Adipose tissue (tissue), 3 donors: ENCODE measurements around the gene SMIM5. TPM values are rescaled to one million over a fixed set of nuclear protein-coding genes. Genes with fewer than 3 reads are reported as not detected.
A peak's percentile ranks its signal among the peaks of the same experiment; 100 is the strongest.

Source experiments
- H3K27ac ChIP-seq: one replicate; pipeline ENCODE4 v1.5.1; 2013; ENCODE audit warnings: low read depth, low read length
- WGBS, 3 donors: extraction: QIAGEN DNeasy Blood & Tissue Kit; methylation state at CpG; one replicate each; pipeline ENCODE4 v1.1.7; 2013; 5-methylcytosine and 5-hydroxymethylcytosine counted together
- polyA plus RNA-seq, 3 donors: library from polyadenylated mRNA; stranded (reverse); fragments of 200-250 nt; gene quantifications; one replicate each; pipeline ENCODE4 v1.2.3, GENCODE V29; 2013
- donor health status: healthy with polysubstance abuse.
- donor health status: Bipolar disorder and iron deficiency.
- donor health status: healthy.

Gene SMIM5
- polyA plus RNA-seq, 3 donors: 0.67 to 1.5 (median 1.4) TPM

DNA sequence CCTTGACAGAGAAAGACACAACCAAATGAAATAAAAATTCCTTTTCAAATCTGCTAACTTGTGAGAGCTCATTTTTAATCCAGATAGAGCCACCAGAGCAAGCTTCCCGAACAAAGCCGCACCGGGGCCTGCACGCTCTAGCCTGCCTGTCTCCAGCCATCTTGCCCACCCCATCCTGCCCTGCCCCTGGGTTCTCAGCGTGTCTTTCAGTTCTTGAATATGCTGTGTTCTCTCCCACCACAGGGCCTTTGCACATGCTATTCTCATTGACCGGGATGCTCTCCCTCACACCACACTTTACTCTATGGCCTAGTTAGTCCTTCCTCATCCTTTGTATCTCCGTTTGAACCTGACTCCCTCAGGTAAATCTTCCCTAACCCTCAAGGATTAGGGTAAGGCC is 14.7 kb downstream of the SMIM5 start:
- no peak overlapping the region for H3K27ac ChIP-seq
- 98 to 99% (median 98%) methylated on average over 7 of the region's 7 CpGs for WGBS, 3 donors

DNA sequence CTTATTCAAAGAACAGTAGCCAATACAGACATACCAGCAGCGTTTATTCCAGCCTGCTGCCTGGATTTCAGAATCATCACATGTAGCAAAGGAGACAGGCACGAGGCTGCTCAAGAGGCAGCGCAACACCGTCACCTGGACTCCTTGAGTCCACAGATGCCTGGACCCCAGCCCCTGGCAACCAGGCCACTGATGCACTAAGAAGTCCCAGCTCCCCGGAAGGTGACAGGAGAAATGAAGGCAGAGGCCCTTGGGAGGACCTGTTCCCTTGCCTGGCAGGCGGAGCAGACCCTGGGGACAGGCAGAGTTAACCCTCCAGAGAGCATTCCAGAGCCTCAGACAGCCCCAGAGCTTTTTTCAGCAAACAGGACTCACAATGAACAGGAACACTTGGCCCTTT is 16.5 kb downstream of the SMIM5 start:
- H3K27ac ChIP-seq: no peak overlapping the region
- WGBS, 3 donors: 93 to 96% (median 95%) methylated on average over 6 of the region's 6 CpGs

DNA sequence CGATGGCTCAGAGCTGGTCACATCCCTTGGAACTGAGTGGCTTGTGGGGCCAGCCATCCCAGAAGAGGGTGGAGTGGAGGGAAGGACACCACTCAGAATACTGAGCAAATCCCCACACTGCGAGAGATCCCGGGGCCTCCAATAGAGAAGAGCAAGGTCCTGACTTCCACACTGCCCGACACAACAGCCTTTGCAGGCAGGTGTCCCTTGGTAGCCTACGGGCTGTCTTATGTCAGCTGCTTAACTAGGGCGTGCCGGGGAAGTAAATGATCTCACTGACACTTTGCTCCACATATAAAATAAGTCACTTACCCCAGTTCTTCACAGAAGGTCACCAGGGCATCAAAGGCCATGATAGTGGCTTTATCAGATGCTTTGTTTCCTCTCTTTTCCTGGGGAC is 17.6 kb downstream of the SMIM5 start:
- H3K27ac ChIP-seq: no peak overlapping the region
- WGBS, 3 donors: 86 to 98% (median 98%) methylated on average over 7 of the region's 7 CpGs

DNA sequence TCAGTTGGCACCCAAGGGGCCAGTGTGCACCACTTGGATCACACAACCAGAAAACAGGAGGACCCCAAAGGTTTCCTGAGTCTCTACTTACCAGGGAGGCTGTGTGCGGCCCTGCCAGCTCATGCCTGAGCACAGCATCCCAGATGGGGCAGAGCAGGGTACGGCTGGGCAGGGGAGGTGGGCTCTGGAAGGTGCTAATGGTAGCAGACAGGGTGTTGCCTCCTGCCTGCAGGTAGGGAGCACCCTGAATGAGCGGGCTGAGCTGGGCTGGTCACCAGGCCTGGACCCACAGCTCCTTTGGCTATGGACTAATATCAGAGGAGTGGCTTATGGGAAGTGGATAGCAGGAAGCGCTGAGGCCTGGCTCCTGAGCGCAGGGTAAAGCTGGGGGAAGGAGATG is 19.1 kb downstream of the SMIM5 start:
- no peak overlapping the region for H3K27ac ChIP-seq
- WGBS, 3 donors: 91 to 98% (median 93%) methylated on average over 5 of the region's 5 CpGs

DNA sequence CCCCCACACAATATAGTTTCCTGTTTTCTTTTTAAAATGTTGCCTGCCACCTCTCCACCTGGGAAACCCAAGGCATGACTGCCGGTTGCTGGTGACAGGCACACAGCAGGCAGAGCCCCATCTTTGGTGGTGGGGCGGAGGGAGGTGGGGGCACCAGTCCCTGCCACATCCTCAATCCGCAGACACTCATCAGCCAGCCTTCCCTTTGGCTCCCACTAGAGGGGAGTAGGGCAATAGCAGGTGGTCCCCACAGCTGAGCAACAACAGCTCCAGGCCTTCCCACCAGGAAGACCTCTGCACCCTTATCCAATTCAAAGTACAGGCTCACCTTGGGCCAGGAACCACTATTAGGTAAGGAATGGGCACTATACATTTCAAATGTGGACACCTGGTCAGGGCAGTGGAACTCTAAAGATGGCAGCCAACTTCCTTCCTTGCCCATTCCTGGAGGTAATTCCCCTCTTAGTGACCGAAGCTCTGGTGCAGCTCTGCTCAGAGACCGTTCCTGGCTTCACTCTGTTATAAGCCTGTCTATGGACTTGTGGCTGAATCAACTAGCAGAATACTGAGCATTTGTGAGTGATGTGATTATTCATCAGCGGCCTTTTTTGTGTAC is 19.8 kb downstream of the SMIM5 start:
- WGBS, 3 donors: 51 to 57% (median 55%) methylated on average over 6 of the region's 6 CpGs
- H3K27ac ChIP-seq: no peak overlapping the region

- whole genome bisulfite sequencing, 3 donors: 27 to 44% (median 40%) methylated on average over 2 of the region's 2 CpGs
Measured at GRCh38 chr17:75654176-75654575, 20.9 kb downstream of the SMIM5 start.

GRCh38 chr17:75658237-75658636 is 25.0 kb downstream of the SMIM5 start:
- no peak overlapping the region for H3K27ac ChIP-seq
- 79 to 81% (median 81%) methylated on average over 5 of the region's 5 CpGs for WGBS, 3 donors

More at GRCh38 chr17:75654176-75654575, 20.9 kb downstream of the SMIM5 start:
- no peak overlapping the region for H3K27ac ChIP-seq

DNA sequence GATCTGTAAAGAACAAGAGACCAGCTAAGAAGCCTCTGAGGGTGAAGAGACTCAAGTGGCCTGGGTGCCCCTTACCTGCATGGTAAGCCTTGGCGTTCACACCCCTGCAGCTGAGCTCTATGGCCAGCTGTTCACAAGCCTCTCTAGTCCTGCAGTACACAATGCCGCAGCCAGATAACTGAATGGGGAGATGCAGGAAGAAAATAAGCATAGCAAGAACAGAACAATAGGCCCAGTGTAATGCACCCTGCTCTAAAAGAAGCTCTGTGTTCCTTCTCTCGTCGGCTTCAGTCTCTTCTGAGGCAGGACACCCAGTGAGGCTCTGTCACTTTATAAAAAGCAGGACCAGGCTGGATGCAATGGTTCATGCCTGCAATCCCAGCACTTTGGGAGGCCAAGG is 28.3 kb downstream of the SMIM5 start:
- WGBS, 3 donors: 92 to 96% (median 93%) methylated on average over 4 of the region's 4 CpGs
- no peak overlapping the region for H3K27ac ChIP-seq

DNA sequence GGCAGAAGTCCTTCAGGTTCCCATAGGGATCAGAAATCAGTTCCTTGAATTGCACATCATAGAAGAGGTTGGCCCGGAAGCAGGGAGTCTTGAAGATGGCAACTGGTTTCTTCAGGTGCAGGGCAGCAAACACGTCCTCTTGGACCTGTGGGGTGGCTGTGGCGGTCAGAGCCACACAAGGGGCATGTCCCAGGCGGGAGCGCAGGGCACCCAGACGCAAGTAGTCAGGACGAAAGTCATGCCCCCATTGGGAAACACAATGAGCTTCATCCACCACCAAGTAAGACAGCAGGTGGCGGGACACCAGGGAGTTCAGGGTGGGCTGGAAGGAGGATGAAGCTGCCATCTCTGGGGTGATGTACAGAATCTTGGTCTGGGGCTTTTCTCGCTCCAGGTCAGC is 29.3 kb downstream of the SMIM5 start:
- WGBS, 3 donors: 93 to 97% (median 94%) methylated on average over 9 of the region's 9 CpGs
- H3K27ac ChIP-seq: no peak overlapping the region

GRCh38 chr17:75664099-75664549 is 30.9 kb downstream of the SMIM5 start:
- H3K27ac ChIP-seq: no peak overlapping the region
- 80 to 89% (median 89%) methylated on average over 3 of the region's 3 CpGs for WGBS, 3 donors

DNA sequence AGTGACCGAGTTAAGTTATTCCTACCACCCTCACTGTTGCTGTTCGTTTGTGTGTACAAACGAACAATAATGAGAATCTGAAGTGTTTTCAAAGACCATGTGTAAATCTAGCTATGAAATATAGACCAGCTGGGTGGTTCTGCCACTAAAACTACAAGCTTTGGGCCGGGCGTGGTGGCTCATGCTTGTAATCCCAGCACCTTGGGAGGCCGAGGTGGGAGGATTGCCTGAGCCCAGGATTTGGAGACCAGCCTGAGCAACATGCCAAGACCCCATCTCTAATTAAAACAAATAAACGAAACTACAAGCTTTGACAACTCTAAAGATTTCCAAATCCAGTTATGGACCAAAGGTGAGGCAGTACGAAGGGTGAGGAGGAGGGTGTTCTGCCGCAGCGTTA is 32.7 kb downstream of the SMIM5 start:
- WGBS, 3 donors: 85 to 87% (median 86%) methylated on average over 10 of the region's 10 CpGs
- no peak overlapping the region for H3K27ac ChIP-seq

DNA sequence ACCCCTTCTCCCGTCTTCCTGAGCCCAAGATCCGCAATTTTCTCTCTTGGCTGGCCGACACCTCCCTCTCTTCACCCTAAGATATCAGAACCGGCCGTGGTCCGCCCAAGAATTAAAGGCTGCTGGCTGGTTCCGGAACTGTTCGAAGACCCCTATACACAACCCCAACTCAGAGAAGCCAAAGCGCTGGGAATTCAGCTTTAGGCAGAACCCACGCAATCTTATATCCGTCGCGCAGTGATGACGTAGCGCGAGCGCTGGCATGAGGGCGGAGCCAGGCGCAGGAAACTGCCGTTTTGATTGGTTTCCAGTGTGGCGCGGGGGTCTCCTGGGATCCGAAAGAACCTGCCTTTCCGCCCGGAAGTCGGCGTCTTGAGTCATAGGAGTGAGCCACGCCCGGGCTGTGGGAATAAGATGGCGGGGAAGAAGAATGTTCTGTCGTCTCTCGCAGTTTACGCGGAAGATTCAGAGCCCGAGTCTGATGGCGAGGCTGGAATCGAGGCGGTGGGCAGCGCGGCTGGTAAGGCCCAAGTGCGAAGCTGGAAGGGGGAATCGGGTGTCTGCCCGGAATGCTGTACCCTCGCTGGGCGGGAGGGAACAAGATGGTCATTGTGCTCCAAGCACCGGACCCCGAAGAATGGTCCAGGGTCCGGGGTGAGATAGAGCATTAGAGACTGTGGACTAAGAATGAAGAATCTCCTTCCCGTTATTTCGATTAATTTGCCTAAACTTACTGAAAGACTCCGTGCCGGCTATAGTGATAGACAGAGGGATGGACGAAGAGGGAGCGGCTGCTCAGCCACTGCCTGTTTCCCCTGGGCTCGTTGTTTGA is 33.9 kb downstream of the SMIM5 start, which contains the start of the genes RECQL5 and SAP30BP:
Gene RECQL5, minus strand, starts transcription at position 196 of the 832 bp plus-strand sequence. CDS start 597 bp downstream, outside the sequence.
Gene SAP30BP, plus strand, starts transcription at position 380 of the 832 bp plus-strand sequence. Its CDS starts 35 bp downstream, at position 415.
- H3K27ac ChIP-seq: peak within 1 kb of the TSS; percentile 71
- WGBS, 3 donors: 0 to 1% (median 0%) methylated on average over 55 of the region's 55 CpGs

GRCh38 chr17:75667825-75668224 is 34.6 kb downstream of the SMIM5 start:
- 7 to 11% (median 7%) methylated on average over 4 of the region's 4 CpGs for WGBS, 3 donors
- H3K27ac ChIP-seq: peak overlapping the region; percentile 71

- H3K27ac ChIP-seq: no peak overlapping the region
- WGBS, 3 donors: 67 to 77% (median 74%) methylated on average over 4 of the region's 4 CpGs
Measured at GRCh38 chr17:75668489-75668888, 35.3 kb downstream of the SMIM5 start.

- no peak overlapping the region for H3K27ac ChIP-seq
- 69 to 80% (median 78%) methylated on average over 5 of the region's 5 CpGs for WGBS, 3 donors
Measured at GRCh38 chr17:75670868-75671267, 37.6 kb downstream of the SMIM5 start.

- H3K27ac ChIP-seq: no peak overlapping the region
- 92 to 96% (median 93%) methylated on average over 5 of the region's 5 CpGs for WGBS, 3 donors
Measured at GRCh38 chr17:75672011-75672410, 38.8 kb downstream of the SMIM5 start.

DNA sequence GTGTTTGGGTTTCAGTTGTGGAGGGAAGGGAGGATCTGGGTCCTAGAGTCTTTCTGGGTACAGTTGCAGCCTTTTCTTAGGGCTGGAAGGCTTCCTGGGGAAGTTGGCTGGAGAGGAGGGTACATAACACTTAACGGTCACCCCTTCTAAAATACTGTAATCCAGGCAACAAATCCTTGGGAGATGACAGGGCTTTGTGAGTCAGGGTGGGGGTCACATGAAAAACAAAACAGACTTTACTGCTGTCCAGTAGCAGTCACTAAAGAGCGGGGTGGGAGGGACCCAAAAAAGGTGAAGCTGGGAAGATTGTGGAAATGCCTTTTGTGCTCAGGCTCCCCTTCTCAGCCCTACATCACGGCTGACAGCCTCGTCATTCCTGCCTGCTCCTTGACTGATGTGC is 40.3 kb downstream of the SMIM5 start:
- H3K27ac ChIP-seq: no peak overlapping the region
- 82 to 88% (median 85%) methylated on average over 4 of the region's 4 CpGs for WGBS, 3 donors

DNA sequence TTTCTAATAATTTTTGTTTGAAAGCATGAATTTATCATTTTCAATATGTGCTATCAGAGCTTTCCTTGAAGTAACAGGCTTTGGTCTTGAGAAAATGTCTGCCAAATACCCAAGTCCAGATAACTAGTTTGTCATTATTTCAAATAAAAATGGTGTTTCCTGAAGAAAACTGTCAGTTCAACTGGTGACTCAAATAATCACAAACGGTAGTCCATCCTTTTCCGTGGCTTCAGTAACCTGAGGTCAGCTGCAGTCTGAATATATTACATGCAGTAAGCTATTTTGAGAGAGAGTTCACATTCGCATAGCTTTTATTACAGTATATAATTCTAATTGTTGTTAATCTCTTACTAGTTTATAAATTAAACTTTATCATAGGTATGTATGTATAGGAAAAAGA is 43.2 kb downstream of the SMIM5 start:
- 72 to 83% (median 81%) methylated on average over 3 of the region's 3 CpGs for WGBS, 3 donors
- H3K27ac ChIP-seq: no peak overlapping the region

DNA sequence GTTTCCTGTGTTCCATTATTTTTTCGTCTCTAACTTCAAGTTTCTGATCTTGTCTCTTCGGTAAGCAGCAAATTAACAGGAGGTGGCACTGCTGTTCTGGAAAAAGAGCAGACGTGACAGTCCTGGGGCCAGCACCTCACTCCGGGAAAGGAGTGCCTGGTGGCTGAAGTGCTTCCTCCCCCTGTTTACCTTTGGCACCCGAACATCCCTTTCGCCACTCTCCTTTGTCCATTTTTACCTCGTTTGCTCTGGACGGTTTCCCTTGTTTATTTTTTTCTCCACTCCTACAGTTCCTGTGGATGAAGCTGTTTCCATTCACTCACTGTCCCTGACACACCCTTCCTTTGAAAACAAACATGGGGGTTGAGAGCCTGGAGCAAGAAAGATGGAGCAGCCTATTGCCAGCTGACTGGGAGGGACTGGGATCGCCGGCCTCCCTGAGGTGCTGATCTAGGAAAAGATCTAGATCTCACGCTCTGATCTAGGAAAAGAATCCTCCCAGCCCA is 46.5 kb downstream of the SMIM5 start:
- WGBS, 3 donors: 61 to 69% (median 62%) methylated on average over 11 of the region's 11 CpGs
- no peak overlapping the region for H3K27ac ChIP-seq
